GM12878 (cell line): ENCODE data around the gene SLC35F2. TPM values are rescaled to one million over a fixed set of nuclear protein-coding genes. Genes with fewer than 3 reads are reported as not detected.

Experiments
- ASH2L ChIP-seq: fragments of 300-600, 200-600 bp; sonication (generic); IDR thresholded peaks from 2 replicates; pipeline ENCODE4 v1.6.1; 2017; ENCODE audit warnings: low read depth, mild to moderate bottlenecking, borderline replicate concordance
- BMI1 ChIP-seq: fragments of 450-650 bp; IDR thresholded peaks from 2 replicates; pipeline ENCODE4 v1.6.1; 2016; ENCODE audit warnings: mild to moderate bottlenecking, moderate library complexity, borderline replicate concordance
- CREM ChIP-seq: IDR thresholded peaks from 2 replicates; pipeline ENCODE4 v1.6.1; 2014; ENCODE audit warnings: antibody characterized with exemption, low read depth
- E4F1 ChIP-seq: fragments of 450-650 bp; IDR thresholded peaks from 2 replicates; pipeline ENCODE4 v1.6.1; 2018; ENCODE audit warnings: borderline replicate concordance, mild to moderate bottlenecking; ENCODE audit not compliant: partially characterized antibody
- RUNX3 ChIP-seq: IDR thresholded peaks from 2 replicates; pipeline ENCODE4 v1.6.1; 2012; ENCODE audit warnings: low read length, inconsistent platforms
- STAT3 ChIP-seq: IDR thresholded peaks from 2 replicates; pipeline ENCODE4 v1.6.1; 2011; ENCODE audit warnings: low read depth, low read length, improper control_type of control experiment
- TBL1XR1 ChIP-seq: IDR thresholded peaks from 2 replicates; pipeline ENCODE4 v1.6.1; 2012; ENCODE audit warnings: low read depth, low read length, improper control_type of control experiment
- polyA plus RNA-seq, 11 experiments: library from polyadenylated mRNA; depleted of rRNA in 4 of 11; unstranded in 6 of 11; stranded (reverse) in 5 of 11; fragments of >200 nt; fragmentation: Nextera tagmentation in 4 of 11; fragmentation: Illumina TruSeq in 1 of 11; extraction: Ambion mirVana in 4 of 11; extraction: Trizol in 1 of 11; gene quantifications; 1 replicate in 1 of 11; 2 replicates in 10 of 11; pipeline versions ENCODE4 v1.2.1 to v1.2.3, GENCODE V29; 2011 to 2016; ENCODE audit warnings: inconsistent platforms in 2 of 11, missing spikeins in 2 of 11, low read depth in 1 of 11
- total RNA-seq, 4 experiments: library from RNA; depleted of rRNA in 3 of 4; stranded (reverse); fragments of >200 nt in 3 of 4; fragmentation: Illumina TruSeq in 1 of 4; extraction: Trizol in 1 of 4; gene quantifications; 2 replicates each; pipeline versions ENCODE4 v1.2.1 to v1.2.3, GENCODE V29; 2013 to 2021
- TF ChIP-seq, protein P1 (sequence below): fragments of 450-650 bp; IDR thresholded peaks from 2 replicates; pipeline ENCODE4 v1.6.1; 2016; ENCODE audit warnings: mild to moderate bottlenecking, moderate library complexity, borderline replicate concordance
- TF ChIP-seq, protein P2 (sequence below): IDR thresholded peaks from 2 replicates; pipeline ENCODE4 v1.6.1; 2011; ENCODE audit warnings: borderline replicate concordance, low read depth, mild to moderate bottlenecking, moderate library complexity, low read length; ENCODE audit not compliant: insufficient read depth, poor library complexity, severe bottlenecking
- TF ChIP-seq, protein P3 (sequence below): IDR thresholded peaks from 2 replicates; pipeline ENCODE4 v1.6.1; 2012; ENCODE audit warnings: low read length, inconsistent platforms

The SLC35F2 gene
- total and polyA plus RNA-seq, 10 of the 15 experiments (the other 5 are each of a cell fraction or from before 2014, with no cell fraction given), result 15.2 to 48.8 (median 40.1) TPM

- TF ChIP-seq, protein P1, sequence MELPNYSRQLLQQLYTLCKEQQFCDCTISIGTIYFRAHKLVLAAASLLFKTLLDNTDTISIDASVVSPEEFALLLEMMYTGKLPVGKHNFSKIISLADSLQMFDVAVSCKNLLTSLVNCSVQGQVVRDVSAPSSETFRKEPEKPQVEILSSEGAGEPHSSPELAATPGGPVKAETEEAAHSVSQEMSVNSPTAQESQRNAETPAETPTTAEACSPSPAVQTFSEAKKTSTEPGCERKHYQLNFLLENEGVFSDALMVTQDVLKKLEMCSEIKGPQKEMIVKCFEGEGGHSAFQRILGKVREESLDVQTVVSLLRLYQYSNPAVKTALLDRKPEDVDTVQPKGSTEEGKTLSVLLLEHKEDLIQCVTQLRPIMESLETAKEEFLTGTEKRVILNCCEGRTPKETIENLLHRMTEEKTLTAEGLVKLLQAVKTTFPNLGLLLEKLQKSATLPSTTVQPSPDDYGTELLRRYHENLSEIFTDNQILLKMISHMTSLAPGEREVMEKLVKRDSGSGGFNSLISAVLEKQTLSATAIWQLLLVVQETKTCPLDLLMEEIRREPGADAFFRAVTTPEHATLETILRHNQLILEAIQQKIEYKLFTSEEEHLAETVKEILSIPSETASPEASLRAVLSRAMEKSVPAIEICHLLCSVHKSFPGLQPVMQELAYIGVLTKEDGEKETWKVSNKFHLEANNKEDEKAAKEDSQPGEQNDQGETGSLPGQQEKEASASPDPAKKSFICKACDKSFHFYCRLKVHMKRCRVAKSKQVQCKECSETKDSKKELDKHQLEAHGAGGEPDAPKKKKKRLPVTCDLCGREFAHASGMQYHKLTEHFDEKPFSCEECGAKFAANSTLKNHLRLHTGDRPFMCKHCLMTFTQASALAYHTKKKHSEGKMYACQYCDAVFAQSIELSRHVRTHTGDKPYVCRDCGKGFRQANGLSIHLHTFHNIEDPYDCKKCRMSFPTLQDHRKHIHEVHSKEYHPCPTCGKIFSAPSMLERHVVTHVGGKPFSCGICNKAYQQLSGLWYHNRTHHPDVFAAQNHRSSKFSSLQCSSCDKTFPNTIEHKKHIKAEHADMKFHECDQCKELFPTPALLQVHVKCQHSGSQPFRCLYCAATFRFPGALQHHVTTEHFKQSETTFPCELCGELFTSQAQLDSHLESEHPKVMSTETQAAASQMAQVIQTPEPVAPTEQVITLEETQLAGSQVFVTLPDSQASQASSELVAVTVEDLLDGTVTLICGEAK, result 0 out of 2 replicates have a peak, but pooled peaks have one; percentile 28
- TF ChIP-seq BMI1 (no peak), ASH2L (no peak), TBL1XR1 (no peak), RUNX3 (peak; percentile 53), CREM (no peak), E4F1 (no peak), STAT3 (no peak)
- TF ChIP-seq, protein P2, sequence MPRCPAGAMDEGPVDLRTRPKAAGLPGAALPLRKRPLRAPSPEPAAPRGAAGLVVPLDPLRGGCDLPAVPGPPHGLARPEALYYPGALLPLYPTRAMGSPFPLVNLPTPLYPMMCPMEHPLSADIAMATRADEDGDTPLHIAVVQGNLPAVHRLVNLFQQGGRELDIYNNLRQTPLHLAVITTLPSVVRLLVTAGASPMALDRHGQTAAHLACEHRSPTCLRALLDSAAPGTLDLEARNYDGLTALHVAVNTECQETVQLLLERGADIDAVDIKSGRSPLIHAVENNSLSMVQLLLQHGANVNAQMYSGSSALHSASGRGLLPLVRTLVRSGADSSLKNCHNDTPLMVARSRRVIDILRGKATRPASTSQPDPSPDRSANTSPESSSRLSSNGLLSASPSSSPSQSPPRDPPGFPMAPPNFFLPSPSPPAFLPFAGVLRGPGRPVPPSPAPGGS, result no peak
- TF ChIP-seq, protein P3, sequence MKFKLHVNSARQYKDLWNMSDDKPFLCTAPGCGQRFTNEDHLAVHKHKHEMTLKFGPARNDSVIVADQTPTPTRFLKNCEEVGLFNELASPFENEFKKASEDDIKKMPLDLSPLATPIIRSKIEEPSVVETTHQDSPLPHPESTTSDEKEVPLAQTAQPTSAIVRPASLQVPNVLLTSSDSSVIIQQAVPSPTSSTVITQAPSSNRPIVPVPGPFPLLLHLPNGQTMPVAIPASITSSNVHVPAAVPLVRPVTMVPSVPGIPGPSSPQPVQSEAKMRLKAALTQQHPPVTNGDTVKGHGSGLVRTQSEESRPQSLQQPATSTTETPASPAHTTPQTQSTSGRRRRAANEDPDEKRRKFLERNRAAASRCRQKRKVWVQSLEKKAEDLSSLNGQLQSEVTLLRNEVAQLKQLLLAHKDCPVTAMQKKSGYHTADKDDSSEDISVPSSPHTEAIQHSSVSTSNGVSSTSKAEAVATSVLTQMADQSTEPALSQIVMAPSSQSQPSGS, result no peak
Observed at GRCh38 chr11:107857550-107858216, 904 bp downstream of the SLC35F2 start (continued).
